ENCODE measurements around the gene SULF2. TPM values are rescaled to one million over a fixed set of nuclear protein-coding genes. Genes with fewer than 3 reads are reported as not detected.

SULF2 gene
- total RNA-seq, 1 donor from 2014 or later, result 62.1 TPM

DNA sequence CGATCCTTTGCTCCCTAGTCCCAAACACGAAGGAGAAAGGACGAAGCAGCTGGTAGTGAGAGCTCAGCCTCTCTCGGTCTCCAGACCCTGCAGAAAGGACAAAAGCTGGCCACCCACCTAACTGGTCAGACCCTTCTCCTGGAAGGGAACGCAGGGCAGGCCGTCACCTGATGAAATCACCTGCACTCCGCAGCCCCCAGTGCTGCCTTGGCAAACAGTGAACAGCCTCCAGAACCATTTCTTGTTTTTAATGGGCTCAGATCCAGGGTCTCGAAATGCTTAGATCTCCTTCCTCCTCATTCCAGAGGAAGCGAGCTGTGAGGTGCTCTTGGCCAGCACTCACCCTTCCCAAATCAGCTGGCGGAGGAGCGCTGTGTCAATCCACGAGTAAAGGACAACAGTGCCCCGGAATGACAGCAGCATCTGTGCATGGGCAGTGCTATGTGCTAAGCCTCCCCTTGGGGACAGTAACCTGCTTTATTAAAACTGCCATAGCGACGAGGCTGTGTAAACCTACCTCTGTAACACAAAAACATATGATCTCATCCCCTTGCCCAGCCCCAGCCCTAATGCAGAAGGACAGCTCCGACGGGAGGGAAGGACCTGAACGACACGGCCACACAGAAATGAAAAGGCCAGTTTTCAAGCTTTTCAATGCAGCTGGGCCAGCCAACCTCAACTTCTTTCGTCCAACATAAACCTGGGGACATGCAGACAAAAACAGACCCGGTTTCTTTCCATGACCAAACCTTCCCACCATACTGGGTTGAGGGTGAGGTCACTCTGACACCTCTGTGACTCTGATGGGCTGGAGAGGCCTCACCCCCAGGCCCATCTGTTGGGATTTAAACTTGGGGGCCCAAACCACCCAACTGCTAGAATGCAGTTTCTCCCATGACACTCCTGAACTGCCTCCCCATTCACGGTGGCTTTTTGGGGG, 43.3 kb downstream of the SULF2 start:
- DNase-seq (ENCODE audit: low spot score), result no peak
- H3K4me1 Mint-ChIP-seq (ENCODE audit: unreplicated experiment), result no peaks in the 10 kb centered on the region
- TF ChIP-seq, protein P1, sequence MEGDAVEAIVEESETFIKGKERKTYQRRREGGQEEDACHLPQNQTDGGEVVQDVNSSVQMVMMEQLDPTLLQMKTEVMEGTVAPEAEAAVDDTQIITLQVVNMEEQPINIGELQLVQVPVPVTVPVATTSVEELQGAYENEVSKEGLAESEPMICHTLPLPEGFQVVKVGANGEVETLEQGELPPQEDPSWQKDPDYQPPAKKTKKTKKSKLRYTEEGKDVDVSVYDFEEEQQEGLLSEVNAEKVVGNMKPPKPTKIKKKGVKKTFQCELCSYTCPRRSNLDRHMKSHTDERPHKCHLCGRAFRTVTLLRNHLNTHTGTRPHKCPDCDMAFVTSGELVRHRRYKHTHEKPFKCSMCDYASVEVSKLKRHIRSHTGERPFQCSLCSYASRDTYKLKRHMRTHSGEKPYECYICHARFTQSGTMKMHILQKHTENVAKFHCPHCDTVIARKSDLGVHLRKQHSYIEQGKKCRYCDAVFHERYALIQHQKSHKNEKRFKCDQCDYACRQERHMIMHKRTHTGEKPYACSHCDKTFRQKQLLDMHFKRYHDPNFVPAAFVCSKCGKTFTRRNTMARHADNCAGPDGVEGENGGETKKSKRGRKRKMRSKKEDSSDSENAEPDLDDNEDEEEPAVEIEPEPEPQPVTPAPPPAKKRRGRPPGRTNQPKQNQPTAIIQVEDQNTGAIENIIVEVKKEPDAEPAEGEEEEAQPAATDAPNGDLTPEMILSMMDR (IDR thresholded peaks at IDR 0.05; ENCODE audit: unreplicated experiment), result no peak
- peaks cover 10% of the 10 kb centered on the region for H3K27me3 Mint-ChIP-seq (ENCODE audit: unreplicated experiment)
- H3K4me3 Mint-ChIP-seq (ENCODE audit: unreplicated experiment), result no peak overlapping the region
- H3K27ac Mint-ChIP-seq (ENCODE audit: unreplicated experiment), result no peak overlapping the region
- H3K36me3 Mint-ChIP-seq (ENCODE audit: low read depth, unreplicated experiment), result no peaks in the 10 kb centered on the region
- H3K9me3 Mint-ChIP-seq (ENCODE audit: unreplicated experiment), result no peaks in the 10 kb centered on the region

DNA sequence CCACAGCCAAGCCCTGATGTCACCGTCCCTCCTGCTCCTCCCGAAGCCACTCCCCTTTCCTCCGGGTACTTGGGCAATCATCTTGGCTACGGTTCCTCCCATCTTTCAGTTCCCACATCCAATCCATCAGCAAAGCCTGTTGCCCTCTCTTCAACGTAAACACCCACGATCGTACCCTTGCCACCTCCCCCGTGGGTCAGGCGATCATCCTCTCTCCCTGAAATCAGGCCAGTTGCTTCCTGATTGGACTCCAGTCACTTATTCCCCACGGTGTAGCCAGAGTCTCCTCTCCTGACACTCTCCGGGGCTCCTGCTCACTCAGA, 44.5 kb downstream of the SULF2 start:
- DNase-seq (ENCODE audit: low spot score), result no peak
- Mint-ChIP-seq H3K27ac (ENCODE audit: unreplicated experiment) (no peak overlapping the region), H3K27me3 (ENCODE audit: unreplicated experiment) (peaks cover 7% of the 10 kb centered on the region), H3K4me3 (ENCODE audit: unreplicated experiment) (no peak overlapping the region), H3K4me1 (ENCODE audit: unreplicated experiment) (no peaks in the 10 kb centered on the region), H3K9me3 (ENCODE audit: unreplicated experiment) (no peaks in the 10 kb centered on the region), H3K36me3 (ENCODE audit: low read depth, unreplicated experiment) (no peaks in the 10 kb centered on the region)
- TF ChIP-seq, protein P1 (IDR thresholded peaks at IDR 0.05; ENCODE audit: unreplicated experiment), result no peak

DNA sequence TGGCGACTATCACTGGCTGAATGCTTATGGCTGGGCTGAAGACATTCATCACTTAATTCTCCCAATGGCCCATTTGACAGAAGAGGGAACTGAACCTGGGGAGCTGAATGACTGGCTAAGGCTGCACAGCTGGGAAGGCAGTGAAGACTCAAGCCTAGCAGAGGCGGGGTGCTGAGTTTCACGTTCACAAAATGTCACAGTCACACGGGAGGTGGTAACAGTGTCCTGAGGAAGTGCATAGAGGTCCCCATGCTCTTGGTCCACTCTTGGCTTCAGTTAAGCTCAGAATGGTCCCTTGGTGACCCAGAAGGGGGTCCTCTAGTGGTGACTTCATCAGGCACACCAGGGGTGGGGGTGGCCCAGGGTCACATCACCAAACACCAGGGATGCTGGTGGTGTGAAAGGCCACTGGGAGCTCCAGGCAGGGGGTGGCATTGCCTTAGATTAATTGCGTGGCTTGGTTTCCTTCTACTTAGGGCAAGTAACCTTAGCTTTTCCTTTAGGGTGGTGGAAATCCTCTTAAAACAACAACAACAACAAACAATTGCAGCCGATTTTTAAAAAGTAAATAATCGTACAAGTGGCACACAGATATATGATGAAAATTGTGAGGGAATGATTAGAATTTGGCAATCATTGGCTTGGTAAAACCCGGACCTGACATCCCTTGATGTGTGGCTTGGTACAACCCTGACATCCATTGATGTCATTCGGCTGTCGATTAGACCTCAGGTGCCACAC, 45.0 kb downstream of the SULF2 start:
- peaks cover 7% of the 10 kb centered on the region for H3K27me3 Mint-ChIP-seq (ENCODE audit: unreplicated experiment)
- H3K27ac Mint-ChIP-seq (ENCODE audit: unreplicated experiment), result no peak overlapping the region
- DNase-seq (ENCODE audit: low spot score), result no peak
- no peaks in the 10 kb centered on the region for H3K36me3 Mint-ChIP-seq (ENCODE audit: low read depth, unreplicated experiment)
- no peak overlapping the region for H3K4me3 Mint-ChIP-seq (ENCODE audit: unreplicated experiment)
- no peaks in the 10 kb centered on the region for H3K9me3 Mint-ChIP-seq (ENCODE audit: unreplicated experiment)
- TF ChIP-seq, protein P1 (IDR thresholded peaks at IDR 0.05; ENCODE audit: unreplicated experiment), result no peak
- H3K4me1 Mint-ChIP-seq (ENCODE audit: unreplicated experiment), result no peaks in the 10 kb centered on the region

DNA sequence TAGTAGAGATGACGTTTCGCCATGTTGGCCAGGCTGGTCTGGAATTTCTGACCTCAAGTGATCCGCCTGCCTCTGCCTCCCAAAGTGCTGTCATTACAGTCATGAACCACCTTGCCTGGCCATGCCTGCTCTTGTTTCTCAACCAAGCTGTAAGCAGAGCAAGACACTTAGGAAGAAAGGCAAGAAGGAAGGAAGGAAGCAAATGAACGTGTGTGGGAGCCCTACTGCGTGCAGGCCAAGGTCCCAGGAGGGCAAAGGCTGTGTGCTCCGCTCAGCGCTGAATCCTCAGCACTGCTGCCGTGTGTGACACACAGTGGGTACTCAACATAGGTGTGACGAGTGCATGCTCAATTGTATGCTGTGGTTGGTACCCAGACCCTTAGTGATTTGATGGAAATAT, 47.4 kb downstream of the SULF2 start:
- Mint-ChIP-seq H3K27me3 (ENCODE audit: unreplicated experiment) (peaks cover 7% of the 10 kb centered on the region), H3K9me3 (ENCODE audit: unreplicated experiment) (no peaks in the 10 kb centered on the region), H3K4me1 (ENCODE audit: unreplicated experiment) (no peaks in the 10 kb centered on the region), H3K36me3 (ENCODE audit: low read depth, unreplicated experiment) (peaks cover 4% of the 10 kb centered on the region), H3K27ac (ENCODE audit: unreplicated experiment) (no peak overlapping the region), H3K4me3 (ENCODE audit: unreplicated experiment) (no peak overlapping the region)
- TF ChIP-seq, protein P1 (IDR thresholded peaks at IDR 0.05; ENCODE audit: unreplicated experiment), result no peak
- DNase-seq (ENCODE audit: low spot score), result no peak

Data from endothelial cell (in vitro differentiated cells).